ENCODE data around the gene PDE1C. TPM values are rescaled to one million over a fixed set of nuclear protein-coding genes. Genes with fewer than 3 reads are reported as not detected.

The PDE1C gene
- total and polyA plus RNA-seq, 8 donors = 2.9 to 54.2 (median 5.9) TPM

DNA sequence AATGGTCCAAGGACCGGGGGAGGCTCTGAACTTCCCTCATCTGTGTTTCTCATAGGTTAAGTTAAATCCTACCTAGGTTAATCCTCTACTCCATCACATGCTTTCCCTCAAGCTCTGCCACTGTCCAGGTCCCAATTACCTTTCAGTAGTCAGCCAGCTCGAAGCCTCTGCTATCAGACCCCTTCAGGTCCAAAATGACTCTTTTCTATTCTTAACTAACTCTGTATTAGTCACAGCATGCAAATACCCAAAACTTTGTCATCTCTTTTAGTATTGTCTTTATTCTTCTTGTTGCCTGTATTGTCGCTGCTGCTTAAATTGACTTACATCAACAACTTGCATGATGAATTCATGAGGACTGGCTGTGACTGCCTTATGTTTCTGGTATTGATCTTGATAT lies 367.9 kb downstream of the PDE1C start:
- 80 to 90% (median 87%) methylated on average over 3 of the region's 3 CpGs for WGBS, 5 donors
- H3K9me3 ChIP-seq = no peaks in the 10 kb centered on the region
- no peaks in the 10 kb centered on the region for H3K27me3 ChIP-seq
- intact Hi-C loops (cut with DNase I; ENCODE audit: low total_unique reads) = no loop called here
- DNase-seq = no peak
- no peak overlapping the region for H3K27ac ChIP-seq
- H3K4me1 ChIP-seq = no peaks in the 10 kb centered on the region
- no peaks in the 10 kb centered on the region for H3K36me3 ChIP-seq
- H3K4me3 ChIP-seq = no peak overlapping the region
- TF ChIP-seq CTCF (IDR thresholded peaks at IDR 0.05) = no peak
- no peak for TF ChIP-seq POLR2AphosphoS5 (IDR thresholded peaks at IDR 0.05)
- no peak for TF ChIP-seq EP300 (IDR thresholded peaks at IDR 0.05)
- no peak for TF ChIP-seq POLR2A (IDR thresholded peaks at IDR 0.05)

Data from stomach (tissue), 9 donors.